HepG2 (cell line): Measurements from ENCODE around the gene ASAP2. TPM values are rescaled to one million over a fixed set of nuclear protein-coding genes. Genes with fewer than 3 reads are reported as not detected.

Experiments used
- ARNT2 ChIP-seq: sonication (generic); formaldehyde crosslinking; IDR thresholded peaks from 2 replicates; pipeline ENCODE4 v1.8.0; 2022; ENCODE audit warnings: mild to moderate bottlenecking, low read depth, missing genetic modification reagents, moderate library complexity
- DBP ChIP-seq: sonication (generic); formaldehyde crosslinking; IDR thresholded peaks from 2 replicates; pipeline ENCODE4 v1.4.0; 2020; ENCODE audit warnings: missing genetic modification reagents; ENCODE audit errors: not compliant biosample characterization
- DMTF1 ChIP-seq: sonication (generic); formaldehyde crosslinking; IDR thresholded peaks from 2 replicates; pipeline ENCODE4 v1.4.0; 2020; ENCODE audit warnings: mild to moderate bottlenecking, missing genetic modification reagents
- HDAC2 ChIP-seq: sonication (generic); formaldehyde crosslinking; IDR thresholded peaks from 2 replicates; pipeline ENCODE4 v1.4.0; 2020; ENCODE audit warnings: missing genetic modification reagents
- HES4 ChIP-seq: sonication (generic); formaldehyde crosslinking; IDR thresholded peaks from 2 replicates; pipeline ENCODE4 v1.9.0; 2021; ENCODE audit warnings: mild to moderate bottlenecking, missing genetic modification reagents, borderline replicate concordance
- JUND ChIP-seq: sonication (generic); formaldehyde crosslinking; IDR thresholded peaks from 2 replicates; pipeline ENCODE4 v1.8.0; 2022; ENCODE audit warnings: mild to moderate bottlenecking, missing genetic modification reagents
- KLF11 ChIP-seq: IDR thresholded peaks from 2 replicates; pipeline ENCODE4 v1.6.1; 2016; ENCODE audit warnings: missing compliant biosample characterization
- NPAS2 ChIP-seq: sonication (generic); formaldehyde crosslinking; IDR thresholded peaks from 2 replicates; pipeline ENCODE4 v1.8.0; 2022; ENCODE audit warnings: mild to moderate bottlenecking, missing genetic modification reagents, borderline replicate concordance
- PLRG1 ChIP-seq: fragments of 450-650 bp; conservative IDR thresholded peaks from 2 replicates; pipeline ENCODE4 v1.6.1; 2016
- RFXAP ChIP-seq: sonication (generic); formaldehyde crosslinking; IDR thresholded peaks from 2 replicates; pipeline ENCODE4 v1.4.0; 2020; ENCODE audit warnings: missing genetic modification reagents, borderline replicate concordance
- RNF2 ChIP-seq: fragments of 450-650 bp; conservative IDR thresholded peaks from 2 replicates; pipeline ENCODE4 v1.6.1; 2016; ENCODE audit warnings: low read depth
- RORA ChIP-seq: sonication (generic); formaldehyde crosslinking; IDR thresholded peaks from 2 replicates; pipeline ENCODE4 v1.5.0; 2020; ENCODE audit warnings: mild to moderate bottlenecking, missing genetic modification reagents, moderate library complexity
- SOX13 ChIP-seq, 3 experiments: fragments of 450-650 bp in 1 of 3; sonication (generic) in 1 of 3; formaldehyde crosslinking in 1 of 3; IDR thresholded peaks in 2 of 3; conservative IDR thresholded peaks in 1 of 3; 2 replicates each; pipeline versions ENCODE4 v1.5.0 to v1.6.1; 2016 to 2020; ENCODE audit warnings: antibody characterized with exemption in 1 of 3, mild to moderate bottlenecking in 1 of 3, missing compliant biosample characterization in 1 of 3, missing genetic modification reagents in 1 of 3, moderate library complexity in 1 of 3
- ZBTB3 ChIP-seq: sonication (generic); formaldehyde crosslinking; IDR thresholded peaks from 2 replicates; pipeline ENCODE4 v1.4.0; 2020; ENCODE audit warnings: low read depth, mild to moderate bottlenecking, moderate library complexity, missing genetic modification reagents, borderline replicate concordance
- ZFP37 ChIP-seq: sonication (generic); formaldehyde crosslinking; IDR thresholded peaks from 2 replicates; pipeline ENCODE4 v1.4.0; 2020; ENCODE audit warnings: missing genetic modification reagents, borderline replicate concordance
- ZNF124 ChIP-seq: sonication (generic); formaldehyde crosslinking; IDR thresholded peaks from 2 replicates; pipeline ENCODE4 v1.4.0; 2020; ENCODE audit warnings: missing genetic modification reagents
- ZNF564 ChIP-seq: sonication (generic); formaldehyde crosslinking; IDR thresholded peaks from 2 replicates; pipeline ENCODE4 v1.8.1; 2023; ENCODE audit warnings: mild to moderate bottlenecking, missing genetic modification reagents
- ZNF652 ChIP-seq: IDR thresholded peaks from 2 replicates; pipeline ENCODE4 v1.6.1; 2016; ENCODE audit warnings: low read depth, borderline replicate concordance
- ZSCAN29 ChIP-seq: sonication (generic); formaldehyde crosslinking; conservative IDR thresholded peaks from 2 replicates; pipeline ENCODE4 v1.4.0; 2020; ENCODE audit warnings: mild to moderate bottlenecking, missing genetic modification reagents
- polyA plus RNA-seq, 8 experiments: library from polyadenylated mRNA; depleted of rRNA in 3 of 8; stranded (reverse) in 7 of 8; unstranded in 1 of 8; fragments of >200 nt; fragmentation: Illumina TruSeq in 4 of 8; extraction: Trizol in 4 of 8; gene quantifications; 2 replicates each; pipeline versions ENCODE4 v1.2.1 to v1.2.3, GENCODE V29; 2011 to 2016; ENCODE audit warnings: low read depth in 4 of 8, missing spikeins in 1 of 8, mixed read lengths in 1 of 8; ENCODE audit not compliant: insufficient read depth in 1 of 8
- total RNA-seq, 5 experiments: library from RNA; depleted of rRNA; stranded (reverse); fragments of >200 nt; fragmentation: Illumina TruSeq; extraction: Trizol; gene quantifications; 2 replicates each; pipeline ENCODE4 v1.2.3, GENCODE V29; 2016; ENCODE audit warnings: low read depth in 1 of 5
- TF ChIP-seq, protein P1 (sequence below): sonication (generic); formaldehyde crosslinking; IDR thresholded peaks from 2 replicates; pipeline ENCODE4 v1.5.0; 2020; ENCODE audit warnings: mild to moderate bottlenecking, missing genetic modification reagents, moderate library complexity
- TF ChIP-seq, protein P2 (sequence below), 2 experiments: sonication (generic) in 1 of 2; formaldehyde crosslinking in 1 of 2; IDR thresholded peaks; 2 replicates each; pipeline versions ENCODE4 v1.4.0 to v1.6.1; 2018 to 2020; ENCODE audit warnings: missing genetic modification reagents in 2 of 2, borderline replicate concordance in 1 of 2, low read depth in 1 of 2, mild to moderate bottlenecking in 1 of 2, missing biosample characterization in 1 of 2
- TF ChIP-seq, protein P3 (sequence below): IDR thresholded peaks from 2 replicates; pipeline ENCODE4 v1.6.1; 2016; ENCODE audit warnings: low read depth, borderline replicate concordance

The ASAP2 gene
- total and polyA plus RNA-seq, 2 of the 13 experiments (the other 11 are each of a cell fraction or from before 2014, with no cell fraction given) = 7.3 to 22.3 TPM

GRCh38 chr2:9336576-9337314 is 130.1 kb downstream of the ASAP2 start (continued):
- TF ChIP-seq SOX13 (IDR thresholded peaks at IDR 0.05) (peak; percentile 70), SOX13 (CRISPR knock-in tag; conservative IDR thresholded peaks at IDR 0.05 in 1 of 2, IDR thresholded peaks at IDR 0.05 in 1 of 2) (peak in 1 of 2 experiments; percentile 72; a peak in 2 of 4 replicates), ZNF564 (CRISPR knock-in tag) (no peak; the same call in 1 of the 2 replicates), DBP (CRISPR knock-in tag) (no peak), HES4 (CRISPR knock-in tag) (no peak), DMTF1 (no peak), ZNF652 (CRISPR knock-in tag) (no peak), RNF2 (no peak), ZFP37 (CRISPR knock-in tag) (peak; percentile 19; the same call in 1 of the 2 replicates), HDAC2 (CRISPR knock-in tag) (peak; percentile 65), ZNF124 (peak; percentile 72), NPAS2 (CRISPR knock-in tag) (no peak), KLF11 (CRISPR knock-in tag) (0 out of 2 replicates have a peak, but pooled peaks have one; percentile 25), ZBTB3 (CRISPR knock-in tag) (no peak), RFXAP (CRISPR knock-in tag) (peak; percentile 83), JUND (CRISPR knock-in tag) (no peak), RORA (no peak), ZSCAN29 (CRISPR knock-in tag) (peak; percentile 90), PLRG1 (no peak), ARNT2 (CRISPR knock-in tag) (peak; percentile 43; the same call in 1 of the 2 replicates)
- TF ChIP-seq, protein P1, sequence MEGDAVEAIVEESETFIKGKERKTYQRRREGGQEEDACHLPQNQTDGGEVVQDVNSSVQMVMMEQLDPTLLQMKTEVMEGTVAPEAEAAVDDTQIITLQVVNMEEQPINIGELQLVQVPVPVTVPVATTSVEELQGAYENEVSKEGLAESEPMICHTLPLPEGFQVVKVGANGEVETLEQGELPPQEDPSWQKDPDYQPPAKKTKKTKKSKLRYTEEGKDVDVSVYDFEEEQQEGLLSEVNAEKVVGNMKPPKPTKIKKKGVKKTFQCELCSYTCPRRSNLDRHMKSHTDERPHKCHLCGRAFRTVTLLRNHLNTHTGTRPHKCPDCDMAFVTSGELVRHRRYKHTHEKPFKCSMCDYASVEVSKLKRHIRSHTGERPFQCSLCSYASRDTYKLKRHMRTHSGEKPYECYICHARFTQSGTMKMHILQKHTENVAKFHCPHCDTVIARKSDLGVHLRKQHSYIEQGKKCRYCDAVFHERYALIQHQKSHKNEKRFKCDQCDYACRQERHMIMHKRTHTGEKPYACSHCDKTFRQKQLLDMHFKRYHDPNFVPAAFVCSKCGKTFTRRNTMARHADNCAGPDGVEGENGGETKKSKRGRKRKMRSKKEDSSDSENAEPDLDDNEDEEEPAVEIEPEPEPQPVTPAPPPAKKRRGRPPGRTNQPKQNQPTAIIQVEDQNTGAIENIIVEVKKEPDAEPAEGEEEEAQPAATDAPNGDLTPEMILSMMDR (CRISPR knock-in tag) = no peak
- TF ChIP-seq, protein P2, sequence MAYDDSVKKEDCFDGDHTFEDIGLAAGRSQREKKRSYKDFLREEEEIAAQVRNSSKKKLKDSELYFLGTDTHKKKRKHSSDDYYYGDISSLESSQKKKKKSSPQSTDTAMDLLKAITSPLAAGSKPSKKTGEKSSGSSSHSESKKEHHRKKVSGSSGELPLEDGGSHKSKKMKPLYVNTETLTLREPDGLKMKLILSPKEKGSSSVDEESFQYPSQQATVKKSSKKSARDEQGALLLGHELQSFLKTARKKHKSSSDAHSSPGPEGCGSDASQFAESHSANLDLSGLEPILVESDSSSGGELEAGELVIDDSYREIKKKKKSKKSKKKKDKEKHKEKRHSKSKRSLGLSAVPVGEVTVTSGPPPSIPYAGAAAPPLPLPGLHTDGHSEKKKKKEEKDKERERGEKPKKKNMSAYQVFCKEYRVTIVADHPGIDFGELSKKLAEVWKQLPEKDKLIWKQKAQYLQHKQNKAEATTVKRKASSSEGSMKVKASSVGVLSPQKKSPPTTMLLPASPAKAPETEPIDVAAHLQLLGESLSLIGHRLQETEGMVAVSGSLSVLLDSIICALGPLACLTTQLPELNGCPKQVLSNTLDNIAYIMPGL (CRISPR knock-in tag; IDR thresholded peaks at IDR 0.05; ENCODE audit: borderline replicate concordance in 1 of 2, low read depth in 1 of 2) = peak; percentile 62 to 70; a peak in 3 of 4 replicates
- TF ChIP-seq, protein P3, sequence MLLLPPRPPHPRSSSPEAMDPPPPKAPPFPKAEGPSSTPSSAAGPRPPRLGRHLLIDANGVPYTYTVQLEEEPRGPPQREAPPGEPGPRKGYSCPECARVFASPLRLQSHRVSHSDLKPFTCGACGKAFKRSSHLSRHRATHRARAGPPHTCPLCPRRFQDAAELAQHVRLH (CRISPR knock-in tag) = peak; percentile 18; the same call in 1 of the 2 replicates
